DMS 273 treated with DMSO at 0.1 percent for 48 hours (cell line): ENCODE results near the gene SDF2L1.
"Not testable (repeated sequence)": the region's sequence is repeated elsewhere in the genome, so short reads cannot be mapped to it uniquely, and the experiment has no call there.

Source experiments
- DNase-seq: peaks from one replicate; lab custom pipeline; 2025; lab: John Stamatoyannopoulos, UW

Gene SDF2L1

DNA sequence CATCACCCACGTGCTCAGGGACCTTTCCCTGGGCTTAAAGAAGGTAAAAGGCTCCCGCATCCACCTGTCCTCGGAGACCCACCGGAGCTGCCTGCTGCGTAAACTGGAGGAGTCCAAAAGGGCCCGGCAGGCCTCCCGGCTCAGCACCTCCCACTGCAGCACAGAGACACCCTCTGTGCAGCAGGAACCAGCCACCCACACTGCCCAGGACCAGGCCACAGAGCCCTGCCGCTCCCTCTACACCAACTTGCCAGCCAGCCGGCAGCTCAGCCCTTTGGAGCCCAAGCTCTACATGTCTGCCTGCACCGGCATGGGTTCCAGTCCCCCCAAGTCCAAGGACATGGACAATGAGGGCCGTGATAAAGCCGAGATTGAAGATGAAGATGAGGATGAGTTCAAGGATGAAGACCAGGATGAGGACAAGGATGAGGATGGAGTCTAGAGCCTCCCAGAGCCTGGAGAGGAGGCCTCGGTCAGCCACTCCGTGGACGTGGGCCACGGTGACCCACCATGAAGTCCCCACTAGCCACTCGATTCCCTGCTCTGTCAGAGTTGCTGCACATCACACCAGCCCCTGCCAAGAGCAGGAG, 5.4 kb upstream of the SDF2L1 start:
- DNase-seq = no peak

DNA sequence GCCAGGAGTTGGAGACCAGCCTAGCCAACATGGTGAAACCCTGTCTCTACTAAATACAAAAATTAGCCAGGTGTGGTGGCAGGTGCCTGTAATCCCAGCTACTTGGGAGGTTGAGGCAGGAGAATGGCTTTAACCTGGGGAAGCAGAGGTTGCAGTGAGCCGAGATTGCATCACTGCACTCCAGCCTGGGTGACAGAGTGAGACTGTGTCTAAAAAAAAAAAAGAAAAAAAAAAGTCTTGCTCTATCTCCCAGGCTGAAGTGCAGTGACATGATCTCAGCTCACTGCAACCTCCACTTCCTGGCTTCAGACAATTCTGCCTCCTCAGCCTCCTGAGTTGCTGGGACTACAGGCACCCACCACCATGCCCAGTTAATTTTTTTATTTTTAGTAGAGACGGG, 4.7 kb upstream of the SDF2L1 start:
- not testable (repeated sequence) for DNase-seq

DNA sequence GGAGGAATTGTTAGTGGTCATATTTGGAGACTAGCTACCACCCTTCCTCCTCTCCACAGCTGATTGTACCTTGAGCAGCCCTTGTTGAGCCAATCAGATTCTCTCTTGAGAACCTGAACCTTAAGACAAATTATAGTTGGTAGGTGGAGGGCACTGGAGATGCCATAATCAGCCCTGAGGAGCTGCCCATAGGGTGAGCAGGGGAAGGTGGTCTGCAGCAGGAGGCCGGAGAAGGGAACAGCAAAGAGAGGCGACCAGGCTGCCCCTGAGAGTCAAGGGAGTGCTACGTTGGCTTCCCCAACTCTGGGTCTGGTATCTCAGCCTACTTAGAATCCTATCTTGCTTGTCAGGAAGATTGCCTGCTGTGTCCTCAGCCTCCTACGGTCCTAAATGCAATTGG, 2.7 kb upstream of the SDF2L1 start:
- DNase-seq = no peak

DNA sequence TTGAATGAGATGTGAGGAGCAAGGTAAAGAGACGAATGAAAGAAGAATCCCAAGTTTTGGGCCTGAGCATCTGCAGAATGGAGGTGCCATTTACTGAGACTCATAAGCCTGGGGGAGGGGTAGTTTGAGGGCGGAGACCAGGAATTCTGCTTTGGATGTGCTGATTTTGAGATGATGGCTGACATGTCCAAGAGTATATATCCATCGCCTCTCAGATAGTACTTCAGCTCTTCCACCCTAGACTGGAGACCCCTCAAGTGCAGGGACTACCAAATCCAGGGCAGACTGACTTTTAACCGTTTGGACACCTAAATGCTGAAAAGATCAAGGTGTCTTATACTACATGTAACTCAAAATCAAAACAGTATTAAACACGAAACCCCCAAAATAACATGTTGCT, 1.3 kb upstream of the SDF2L1 start:
- DNase-seq = no peak

DNA sequence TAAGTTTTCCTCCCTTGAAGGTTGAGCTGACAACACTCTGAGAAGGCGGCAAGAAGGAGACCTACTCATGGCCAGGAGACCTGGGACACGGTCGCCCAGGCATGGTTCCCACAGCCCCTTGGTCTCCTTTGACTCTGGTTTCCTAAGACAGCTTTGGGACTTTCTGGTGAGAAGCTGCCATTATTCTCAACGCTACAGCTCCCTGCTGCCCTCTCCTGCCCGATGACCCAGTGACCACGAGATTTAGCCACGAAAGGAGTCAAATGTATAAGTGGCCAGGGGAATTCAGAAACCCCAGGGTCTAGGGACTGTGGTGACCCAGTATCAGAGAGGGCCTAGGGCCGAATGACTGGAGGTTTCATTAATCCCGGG, 699 bp upstream of the SDF2L1 start:
- DNase-seq = no peak

DNA sequence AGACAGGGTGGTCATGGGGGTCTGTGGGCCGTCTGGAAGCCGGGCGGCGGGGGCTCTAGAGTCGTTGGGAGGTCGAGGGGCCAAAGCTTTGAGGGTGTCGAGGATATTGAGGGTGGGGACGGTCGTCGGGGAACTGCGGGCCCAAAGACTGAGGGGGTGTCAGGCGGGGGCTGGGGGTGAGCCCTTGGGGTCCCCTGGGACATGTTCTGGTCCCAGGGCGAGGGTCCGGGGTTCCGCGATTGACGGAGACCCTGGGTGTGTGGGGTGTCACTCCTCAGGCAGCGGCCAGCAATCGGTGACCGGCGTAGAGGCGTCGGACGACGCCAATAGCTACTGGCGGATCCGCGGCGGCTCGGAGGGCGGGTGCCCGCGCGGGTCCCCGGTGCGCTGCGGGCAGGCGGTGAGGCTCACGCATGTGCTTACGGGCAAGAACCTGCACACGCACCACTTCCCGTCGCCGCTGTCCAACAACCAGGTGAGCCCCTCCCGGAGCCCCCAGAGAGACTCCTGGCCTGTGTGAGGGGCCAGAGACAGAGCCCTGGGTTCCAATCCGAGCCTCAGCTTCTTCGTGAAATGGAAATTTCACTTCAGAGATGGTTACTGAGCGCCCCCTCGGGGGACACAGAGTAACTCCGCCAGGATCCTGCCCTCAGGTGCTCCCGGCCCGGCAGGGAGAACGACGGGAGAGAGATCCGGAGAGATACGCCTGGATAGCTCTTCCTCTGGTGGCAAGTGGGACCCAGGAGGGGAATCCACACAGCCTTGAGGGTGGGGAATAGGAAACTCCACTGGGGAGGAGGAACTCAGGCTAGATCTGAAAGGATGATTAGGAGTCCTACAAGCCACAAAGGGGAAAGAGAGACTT, 714 bp downstream of the SDF2L1 start:
- peak; percentile 8 for DNase-seq

DNA sequence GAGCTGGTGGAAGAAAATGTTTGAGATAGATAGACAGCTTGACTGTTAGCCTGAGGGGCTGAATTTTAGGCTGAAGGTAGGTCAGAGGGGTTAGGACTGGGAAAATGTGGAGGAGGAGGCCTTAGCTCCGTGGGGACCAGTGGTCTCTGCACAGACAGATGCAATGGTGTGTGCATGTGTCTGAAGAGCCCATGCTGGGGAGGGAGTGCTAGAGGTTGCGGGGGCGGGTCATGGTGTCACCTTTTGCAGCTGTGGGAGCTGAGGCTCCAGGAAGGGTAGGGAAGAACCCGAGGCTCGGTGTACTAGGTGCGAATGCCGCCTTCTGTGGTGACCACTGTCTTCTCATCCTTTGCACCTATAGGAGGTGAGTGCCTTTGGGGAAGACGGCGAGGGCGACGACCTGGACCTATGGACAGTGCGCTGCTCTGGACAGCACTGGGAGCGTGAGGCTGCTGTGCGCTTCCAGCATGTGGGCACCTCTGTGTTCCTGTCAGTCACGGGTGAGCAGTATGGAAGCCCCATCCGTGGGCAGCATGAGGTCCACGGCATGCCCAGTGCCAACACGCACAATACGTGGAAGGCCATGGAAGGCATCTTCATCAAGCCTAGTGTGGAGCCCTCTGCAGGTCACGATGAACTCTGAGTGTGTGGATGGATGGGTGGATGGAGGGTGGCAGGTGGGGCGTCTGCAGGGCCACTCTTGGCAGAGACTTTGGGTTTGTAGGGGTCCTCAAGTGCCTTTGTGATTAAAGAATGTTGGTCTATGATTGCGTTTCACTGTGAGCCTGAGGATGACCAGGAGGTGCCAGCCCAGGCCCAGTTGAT, 1.6 kb downstream of the SDF2L1 start:
- DNase-seq = no peak

DNA sequence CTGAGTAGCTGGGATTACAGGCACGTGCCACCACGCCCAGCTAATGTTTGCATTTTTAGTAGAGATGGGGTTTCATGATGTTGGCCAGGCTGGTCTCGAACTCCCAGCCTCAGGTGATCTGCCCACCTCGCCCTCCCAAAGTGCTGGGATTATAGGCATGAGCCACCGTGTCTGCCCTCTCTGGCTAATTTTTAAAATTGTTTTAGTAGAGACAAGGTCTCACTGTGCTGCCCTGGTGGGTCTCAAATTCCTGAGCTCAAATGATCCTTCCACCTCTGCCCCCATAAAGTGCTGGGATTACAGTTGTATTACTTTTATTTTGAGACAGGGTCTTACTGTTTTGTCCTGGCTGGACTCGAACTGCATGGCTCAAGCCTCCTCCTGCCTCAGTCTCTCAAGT, 3.4 kb downstream of the SDF2L1 start:
- DNase-seq = not testable (repeated sequence)

DNA sequence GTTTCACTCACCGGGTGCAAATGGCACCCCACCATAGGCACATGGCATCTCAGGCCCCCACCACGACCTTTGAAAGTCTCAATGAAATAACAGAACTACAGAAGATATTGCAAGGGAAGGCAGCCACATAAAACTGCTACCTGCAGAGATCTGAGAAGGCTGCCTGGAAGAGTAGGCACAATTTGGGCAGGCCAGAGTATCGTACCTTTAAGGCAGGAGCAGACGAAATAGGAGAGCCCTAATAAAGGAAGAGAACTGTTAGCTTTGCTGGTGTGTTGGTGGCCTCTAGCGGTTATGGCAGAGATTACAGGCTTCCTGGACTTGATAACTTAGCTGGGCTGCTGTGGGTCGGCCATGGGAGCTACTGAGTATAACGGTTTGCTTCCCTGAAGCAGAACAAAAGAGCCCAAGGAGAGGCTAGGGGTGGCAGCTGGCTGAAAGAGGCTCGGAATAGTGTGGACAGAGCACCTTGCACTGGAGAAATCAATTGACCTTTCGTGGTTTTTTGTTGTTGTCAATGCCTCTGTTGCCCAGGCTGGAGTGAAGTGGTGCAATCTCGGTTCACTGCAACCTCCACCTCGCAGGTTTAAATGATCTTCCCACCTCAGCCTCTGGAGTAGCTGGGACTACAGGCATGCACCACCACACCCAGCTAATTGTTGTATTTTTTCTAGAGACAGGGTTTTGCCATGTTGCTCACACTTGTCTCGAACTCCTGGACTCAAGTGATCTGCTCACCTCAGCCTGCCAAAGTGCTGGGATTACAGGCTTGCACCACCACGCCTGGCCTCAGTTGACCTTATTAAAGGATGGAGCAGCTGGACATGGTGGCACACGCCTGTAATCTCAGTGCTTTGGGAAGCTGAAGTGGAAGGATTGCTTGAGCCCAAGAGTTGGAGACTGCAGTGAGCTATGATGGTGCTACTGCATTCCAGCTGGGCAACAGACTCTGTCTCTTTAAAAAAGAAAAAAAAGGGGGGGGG, 4.8 kb downstream of the SDF2L1 start:
- peak; percentile 29 for DNase-seq

DNA sequence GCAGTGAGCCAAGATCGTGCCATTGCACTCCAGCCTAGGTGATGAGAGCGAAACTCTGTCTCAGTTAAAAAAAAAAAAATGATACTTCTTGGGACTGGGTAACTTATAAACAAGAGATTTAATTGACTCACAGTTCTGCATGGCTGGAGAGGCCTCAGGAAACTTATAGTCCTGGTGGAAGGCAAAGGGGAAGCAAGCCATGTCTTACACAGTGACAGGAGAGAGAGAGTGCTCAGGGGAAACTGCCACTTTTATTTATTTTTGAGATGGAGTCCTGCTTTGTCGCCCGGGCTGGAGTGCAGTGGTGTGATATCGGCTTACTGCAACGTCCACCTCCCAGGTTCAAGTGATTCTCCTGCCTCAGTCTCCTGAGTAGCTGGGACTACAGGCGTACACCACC, 8.2 kb downstream of the SDF2L1 start:
- no peak for DNase-seq

DNA sequence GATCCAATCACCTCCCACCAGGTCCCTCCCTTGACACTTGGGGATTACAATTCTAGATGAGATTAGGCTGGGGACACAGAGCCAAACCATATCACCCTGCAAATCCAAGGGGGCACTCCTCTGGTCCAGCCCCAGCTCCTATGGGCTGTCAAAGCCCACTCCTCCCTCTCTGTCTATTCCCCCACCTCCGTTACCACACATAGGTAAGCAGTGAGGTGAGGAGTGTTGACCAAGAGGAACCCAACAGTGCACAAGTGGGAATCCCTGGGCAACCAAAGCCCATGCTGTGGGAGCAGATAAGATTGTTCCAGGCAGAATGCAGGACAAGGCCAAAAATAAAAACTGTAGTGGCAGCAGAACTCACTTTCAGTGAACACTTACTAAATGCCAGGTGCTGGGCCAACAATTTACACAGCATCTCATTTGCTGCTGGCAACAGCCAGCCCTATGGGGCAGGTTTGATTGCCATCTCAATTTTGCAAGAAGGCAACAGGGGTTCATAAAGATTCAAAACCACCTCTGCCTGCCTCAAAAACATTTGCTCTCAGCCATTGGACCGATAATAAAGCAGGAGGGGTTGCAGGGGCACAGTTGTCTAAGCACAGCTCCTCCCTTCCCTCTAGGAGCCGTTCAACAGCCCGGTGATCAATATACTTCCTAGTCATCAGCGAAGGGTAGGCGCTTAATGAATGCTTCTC, 8.9 kb downstream of the SDF2L1 start:
- no peak for DNase-seq

DNA sequence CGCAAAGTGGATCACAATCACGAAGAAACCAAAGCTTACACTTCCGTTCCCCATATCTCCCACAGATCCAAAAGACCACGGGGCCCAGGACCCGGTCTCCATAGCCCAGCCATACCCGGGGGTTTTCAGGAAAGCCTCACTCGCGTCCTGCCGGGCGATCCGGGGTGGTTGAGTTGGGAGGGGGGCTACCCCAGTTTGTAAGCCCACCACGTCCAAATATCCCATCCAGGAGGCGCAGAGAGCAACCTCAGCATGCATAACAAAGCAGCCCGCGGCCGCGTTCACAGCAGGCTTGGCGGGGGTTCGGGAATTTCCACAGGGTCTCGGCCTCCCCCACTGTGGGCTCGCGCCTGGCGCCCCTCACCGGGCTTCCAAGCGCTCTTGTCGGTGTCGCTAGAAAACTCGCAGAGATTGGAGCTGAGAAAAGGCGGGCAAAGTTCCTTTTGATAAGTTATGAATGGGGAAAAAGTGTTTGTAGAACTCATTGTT, 9.5 kb downstream of the SDF2L1 start:
- DNase-seq = no peak

DNA sequence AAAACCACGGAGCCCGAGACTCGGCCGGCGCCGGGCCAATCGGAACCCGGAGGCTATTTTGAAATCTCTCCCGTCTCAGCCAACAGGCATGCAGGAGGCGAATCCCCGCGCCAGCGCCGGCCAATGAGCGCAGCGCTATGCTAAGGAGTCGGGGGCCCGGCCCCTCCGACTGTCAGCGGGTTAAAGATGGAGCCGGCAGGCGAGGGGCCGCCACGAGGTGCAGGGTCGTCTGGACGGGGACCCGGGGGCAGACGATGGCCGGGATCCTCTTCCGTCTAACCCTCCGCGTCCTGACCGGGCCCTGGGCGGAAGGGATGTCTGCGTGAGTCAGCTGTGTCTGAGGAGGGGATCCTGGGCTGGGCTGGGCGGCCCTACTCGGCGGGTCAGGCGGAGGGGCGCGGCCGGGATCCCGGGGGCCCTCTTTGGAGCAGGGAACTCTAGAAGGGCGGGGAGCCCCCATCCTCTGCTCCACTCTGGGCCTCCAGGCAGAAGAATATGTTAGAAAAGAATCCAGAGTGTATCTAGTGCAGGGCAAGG, 10.0 kb downstream of the SDF2L1 start:
- DNase-seq = peak; percentile 58

DNA sequence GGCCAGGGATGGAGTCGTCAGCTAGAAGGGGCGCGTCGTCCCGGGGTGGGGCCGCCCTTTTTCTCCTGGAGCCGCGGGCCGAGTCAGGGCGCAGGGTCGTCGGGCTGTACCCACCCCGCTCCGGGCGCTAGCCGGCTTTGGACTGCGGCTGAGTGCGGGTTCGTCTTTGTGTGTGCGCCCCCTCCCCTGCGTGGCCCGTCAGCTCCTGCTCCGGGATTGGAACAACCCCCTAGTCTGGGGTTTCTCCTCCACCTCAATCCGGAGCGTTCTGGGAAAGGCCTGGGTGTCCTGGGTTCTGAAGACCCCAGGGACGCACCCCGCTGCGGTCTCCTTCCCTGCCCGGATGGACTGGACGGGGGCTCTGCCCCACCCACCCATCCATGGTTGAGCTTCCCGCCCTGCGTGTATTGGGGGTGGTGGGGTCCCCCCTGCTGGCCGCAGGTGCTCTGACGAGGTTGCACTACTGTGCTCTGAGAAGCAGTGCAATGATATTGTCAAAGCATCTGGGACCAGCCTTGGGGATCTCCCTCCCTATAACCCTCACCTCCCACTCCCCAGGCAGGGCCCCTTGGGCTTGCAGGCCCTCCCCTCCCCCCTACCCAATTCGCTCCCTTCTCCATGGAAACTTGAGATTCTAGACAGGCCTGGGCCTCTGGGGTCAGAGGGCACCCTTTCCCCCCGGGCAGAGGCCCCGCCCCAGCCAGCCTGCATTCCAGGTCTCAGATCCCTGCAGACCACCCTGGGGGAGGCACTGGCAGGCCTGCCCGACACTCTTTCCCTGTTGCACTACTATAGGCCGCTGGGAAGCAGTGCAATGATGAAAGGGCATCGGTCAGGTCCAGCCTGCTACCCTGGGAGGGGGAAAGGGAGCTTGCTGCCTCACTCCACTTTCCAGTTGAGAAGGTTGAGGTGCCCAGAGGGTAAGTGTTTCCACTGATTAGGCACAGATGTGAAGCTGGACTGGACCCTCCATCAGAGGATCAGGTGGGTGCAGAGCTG, 10.7 kb downstream of the SDF2L1 start:
- DNase-seq = no peak

DNA sequence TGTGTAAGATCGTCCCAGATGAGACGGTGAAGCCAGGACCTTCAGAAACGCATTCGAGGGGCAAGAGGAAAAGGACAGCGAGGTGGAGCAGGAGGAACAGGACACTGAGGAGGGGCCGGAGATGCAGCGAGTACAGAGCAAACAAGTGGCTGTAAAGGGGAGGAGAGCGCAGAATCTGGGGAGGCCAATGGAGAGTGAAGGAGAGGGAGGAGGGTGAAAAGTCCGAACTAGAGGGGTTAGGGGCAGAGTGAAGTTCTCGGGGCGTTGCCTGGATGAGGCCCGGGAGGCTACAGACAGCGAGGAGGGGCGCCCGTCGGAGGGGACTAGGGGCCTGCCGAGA, 14.9 kb downstream of the SDF2L1 start:
- DNase-seq = no peak

DNA sequence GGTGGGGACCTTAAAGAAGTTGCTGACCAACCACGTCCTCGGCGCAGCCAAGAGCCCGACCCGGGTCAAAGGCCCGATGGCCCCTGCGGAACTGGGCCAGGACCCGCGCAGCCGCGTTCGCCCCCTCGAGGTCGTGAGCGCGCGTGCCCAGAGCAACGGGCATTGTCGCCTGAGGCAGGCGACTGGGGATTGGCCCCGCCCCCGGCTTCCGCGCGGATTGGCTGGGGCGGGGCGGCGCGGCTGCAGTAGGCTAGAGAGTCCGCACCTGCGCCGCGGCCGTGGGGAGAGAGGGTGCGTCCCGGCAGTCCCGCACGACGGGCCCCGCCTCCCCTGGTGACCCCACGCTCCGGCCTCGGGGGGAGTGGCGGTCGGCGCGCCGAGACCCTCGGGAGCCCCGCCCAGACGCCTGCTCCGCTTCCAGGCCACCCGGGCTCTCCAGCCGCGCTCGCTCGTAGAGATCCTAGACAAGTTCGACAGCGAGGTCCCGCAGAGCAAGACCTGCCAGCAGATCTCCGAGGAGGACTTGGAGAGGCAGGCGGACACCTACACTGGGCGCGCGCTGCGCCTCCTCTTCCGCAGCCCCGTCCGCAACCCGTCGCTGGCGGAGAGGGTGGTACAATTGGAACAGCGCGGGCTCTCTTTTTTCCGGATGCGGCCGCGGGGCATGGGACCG, 15.4 kb downstream of the SDF2L1 start:
- DNase-seq = no peak

DNA sequence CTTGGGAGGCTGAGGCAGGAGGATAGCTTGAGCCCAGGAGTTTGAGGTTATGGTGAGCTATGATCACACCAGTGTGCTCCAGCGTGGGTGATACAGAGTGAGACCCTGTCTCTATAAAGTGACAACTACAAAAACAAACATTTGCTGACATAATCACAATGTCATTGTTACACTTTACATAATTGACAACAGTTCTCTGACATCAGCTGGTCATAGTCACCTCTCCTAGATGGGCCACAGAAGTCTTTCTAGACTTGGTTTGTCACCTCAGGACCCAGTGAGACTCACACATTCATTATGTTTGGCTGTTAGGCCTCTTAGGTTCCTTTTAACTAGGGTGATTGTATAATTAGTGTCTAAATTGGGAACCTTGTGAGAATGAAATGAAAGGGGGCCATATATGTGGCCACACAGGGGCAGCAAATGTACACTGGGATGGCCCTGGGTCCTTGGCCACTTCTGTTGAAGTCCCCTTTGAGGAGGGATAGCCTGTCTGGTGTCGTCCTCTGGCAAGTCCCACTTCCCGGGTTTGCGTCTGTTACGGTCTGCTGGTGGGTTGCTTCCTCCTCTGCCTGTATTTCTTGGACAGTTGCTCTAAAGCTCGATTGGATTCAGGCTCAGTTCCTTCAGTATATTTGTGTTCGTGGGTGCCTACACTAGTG, 17.9 kb downstream of the SDF2L1 start:
- no peak for DNase-seq

DNA sequence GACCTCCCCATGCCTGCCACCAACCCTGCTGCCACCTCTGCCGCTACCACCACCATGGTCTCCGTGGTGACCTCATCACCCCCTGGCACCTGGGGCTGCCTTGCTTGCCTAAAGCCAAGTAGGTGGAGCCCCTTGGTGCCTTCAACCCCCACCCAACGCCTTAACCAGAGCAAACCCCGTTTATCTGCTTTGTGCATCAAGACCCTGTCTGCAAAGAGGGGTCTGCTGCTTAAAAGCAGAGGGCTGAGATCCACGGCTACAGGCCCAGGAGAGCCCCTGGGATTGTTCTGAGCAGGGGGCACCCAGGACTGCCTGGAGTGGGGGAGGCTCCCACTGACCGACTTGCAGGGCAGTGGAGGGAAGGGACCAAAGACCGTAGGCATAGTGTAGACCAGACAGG, 18.8 kb downstream of the SDF2L1 start:
- DNase-seq = no peak
